Upper lobe of left lung (tissue), 4 donors: Measurements from ENCODE around the gene FGB.

Experiments used
- CTCF ChIP-seq, 6 experiments: fragments of 450-650 bp in 4 of 6; fragments of 200-600 bp in 2 of 6; sonication (generic) in 2 of 6; IDR thresholded peaks; one replicate each; pipeline ENCODE4 v1.5.1; 2016 to 2019; ENCODE audit warnings: antibody characterized with exemption in 6 of 6
- EP300 ChIP-seq, 4 donors: sonication (generic); formaldehyde crosslinking; IDR thresholded peaks; one replicate each; pipeline ENCODE4 v1.5.1; 2017; ENCODE audit warnings: antibody characterized with exemption in 4 of 4, control low read depth in 2 of 4
- POLR2A ChIP-seq, 4 donors: fragments of 450-650 bp; IDR thresholded peaks; one replicate each; pipeline ENCODE4 v1.5.1; 2016 to 2017; ENCODE audit warnings: antibody characterized with exemption in 4 of 4, mild to moderate bottlenecking in 2 of 4
- POLR2AphosphoS5 ChIP-seq, 2 donors: sonication (generic); formaldehyde crosslinking; IDR thresholded peaks; one replicate each; pipeline ENCODE4 v1.5.1; 2017; ENCODE audit warnings: antibody characterized with exemption in 2 of 2

GRCh38 chr4:154562697-154563254 is at the start of gene FGB:
- TF ChIP-seq CTCF (IDR thresholded peaks at IDR 0.05) (no peak), POLR2A (IDR thresholded peaks at IDR 0.05) (no peak), EP300 (IDR thresholded peaks at IDR 0.05) (no peak), POLR2AphosphoS5 (IDR thresholded peaks at IDR 0.05) (no peak)
